Mucosa of gallbladder (tissue), 1 donor: Measurements from ENCODE around the gene GSTM4. TPM values are rescaled to one million over a fixed set of nuclear protein-coding genes. Genes with fewer than 3 reads are reported as not detected.
"Not testable (repeated sequence)": the region's sequence is repeated elsewhere in the genome, so short reads cannot be mapped to it uniquely, and the experiment has no call there.

Experiments
- DNase-seq: peaks from one replicate; pipeline ENCODE4 v3.0.0-alpha.2; 2020; ENCODE audit warnings: low spot score
- total RNA-seq: library from RNA; stranded (reverse); gene quantifications from one replicate; pipeline ENCODE4 v1.2.1, GENCODE V29; 2021
- donor health status: DM: no; HTN: no; CAD: no.

GSTM4 gene
- total RNA-seq, 1 donor from 2014 or later: 44.1 TPM

- no peak for DNase-seq
These were observed 18.5 kb upstream of the GSTM4 start for GRCh38 chr1:109637446-109637845.

- no peak for DNase-seq
These were observed 16.6 kb upstream of the GSTM4 start for GRCh38 chr1:109639063-109639840.

- no peak for DNase-seq
These were observed 16.1 kb upstream of the GSTM4 start for GRCh38 chr1:109639841-109640184.

- peak; percentile 90 for DNase-seq
These were observed 15.5 kb upstream of the GSTM4 start for GRCh38 chr1:109640285-109640865.

GRCh38 chr1:109641078-109641740 lies 14.7 kb upstream of the GSTM4 start:
- DNase-seq: no peak

- no peak for DNase-seq
These were observed 14.0 kb upstream of the GSTM4 start for GRCh38 chr1:109641861-109642260.

GRCh38 chr1:109642626-109643025 lies 13.3 kb upstream of the GSTM4 start:
- DNase-seq: no peak

GRCh38 chr1:109643385-109644230 lies 12.3 kb upstream of the GSTM4 start:
- DNase-seq: peak; percentile 82

GRCh38 chr1:109644670-109645069 lies 11.2 kb upstream of the GSTM4 start:
- DNase-seq: no peak

GRCh38 chr1:109649491-109649914 lies 6.4 kb upstream of the GSTM4 start:
- DNase-seq: no peak

- DNase-seq: no peak
These were observed 5.3 kb upstream of the GSTM4 start for GRCh38 chr1:109650609-109651008.

GRCh38 chr1:109652402-109652801 lies 3.5 kb upstream of the GSTM4 start:
- no peak for DNase-seq

- no peak for DNase-seq
These were observed 2.6 kb upstream of the GSTM4 start for GRCh38 chr1:109653306-109653705.

- no peak for DNase-seq
These were observed 1.4 kb upstream of the GSTM4 start for GRCh38 chr1:109654519-109654918.

- no peak for DNase-seq
These were observed 1.5 kb downstream of the GSTM4 start for GRCh38 chr1:109657395-109657794.

- no peak for DNase-seq
These were observed 2.1 kb downstream of the GSTM4 start for GRCh38 chr1:109657970-109658369.

GRCh38 chr1:109658533-109659042 lies 2.7 kb downstream of the GSTM4 start:
- DNase-seq: no peak

GRCh38 chr1:109659145-109659544 lies 3.2 kb downstream of the GSTM4 start:
- no peak for DNase-seq

- no peak for DNase-seq
These were observed 4.2 kb downstream of the GSTM4 start for GRCh38 chr1:109659997-109660690.

- not testable (repeated sequence) for DNase-seq
These were observed 4.8 kb downstream of the GSTM4 start for GRCh38 chr1:109660691-109661026.

GRCh38 chr1:109661391-109661790 lies 5.5 kb downstream of the GSTM4 start:
- no peak for DNase-seq
